ENCODE data around the gene CAV1. TPM values are rescaled to one million over a fixed set of nuclear protein-coding genes. Genes with fewer than 3 reads are reported as not detected.

CAV1 gene
- polyA plus RNA-seq, 1 donor (not counting 4 experiments of a cell fraction or from before 2014, with no cell fraction given), result 2,905 TPM

DNA sequence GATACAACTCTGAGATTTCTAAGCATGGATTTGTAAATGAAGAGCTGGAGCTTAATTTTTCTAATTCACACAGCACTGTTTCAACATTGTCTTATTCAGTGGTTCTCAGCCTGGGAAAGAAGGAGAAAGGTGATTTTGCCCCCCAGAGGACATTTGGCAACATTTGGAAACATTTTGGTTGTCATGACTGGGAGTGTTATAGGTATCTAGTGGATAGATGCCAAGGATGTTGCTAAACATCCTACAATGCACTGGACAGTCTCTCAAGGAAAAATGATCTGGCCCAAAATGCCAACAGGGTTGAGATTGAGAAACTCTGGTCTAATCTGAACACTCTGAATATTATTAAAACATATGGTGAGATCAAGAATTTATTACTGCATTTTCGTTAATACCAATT is 29.1 kb upstream of the CAV1 start:
- dilution Hi-C loops (cut with MboI; ENCODE audit: extremely low pct_ligation_motif_present, low sequenced_read_pairs), result no loop called here
- Histone ChIP-seq H3K36me3 (ENCODE audit: control insufficient read depth in 2 of 2, extremely low read depth in 1 of 2, insufficient read depth in 2 of 2, low read length in 2 of 2) (peaks cover 0 to 8% of the 10 kb centered on the region in 2 experiments), H3K27me3 (ENCODE audit: control insufficient read depth, extremely low read depth, insufficient read depth, low read length) (no peaks in the 10 kb centered on the region), H3K4me2 (ENCODE audit: control insufficient read depth, extremely low read depth, insufficient read depth, low read depth, low read length) (no peak overlapping the region), H3K4me3 (ENCODE audit: control insufficient read depth in 2 of 3, extremely low read depth in 1 of 3, insufficient read depth in 2 of 3, low read depth in 1 of 3, low read length in 3 of 3) (no peak overlapping the region), H4K20me1 (ENCODE audit: control insufficient read depth, extremely low read depth, insufficient read depth, low read length) (no peaks in the 10 kb centered on the region), H3K9ac (ENCODE audit: control insufficient read depth, extremely low read depth, insufficient read depth, low read length) (no peak overlapping the region), H3K9me1 (ENCODE audit: control insufficient read depth, extremely low read depth, insufficient read depth, low read length) (no peaks in the 10 kb centered on the region), H3K79me2 (ENCODE audit: control insufficient read depth, insufficient read depth, low read length) (peaks cover 13% of the 10 kb centered on the region), H3K4me1 (ENCODE audit: control insufficient read depth, extremely low read depth, insufficient read depth, low read length) (peaks cover 8% of the 10 kb centered on the region), H3K9me3 (ENCODE audit: control insufficient read depth, low read depth, low read length) (no peaks in the 10 kb centered on the region), H3K27ac (ENCODE audit: control insufficient read depth, insufficient read depth, low read length) (no peak overlapping the region), H2AFZ (ENCODE audit: control insufficient read depth, low read length) (no peak overlapping the region)
- DNase-seq (ENCODE audit: low read depth, low spot score), result no peak
- TF ChIP-seq EZH2 (IDR thresholded peaks at IDR 0.05; ENCODE audit: low read length), result no peak
- TF ChIP-seq, protein P1, sequence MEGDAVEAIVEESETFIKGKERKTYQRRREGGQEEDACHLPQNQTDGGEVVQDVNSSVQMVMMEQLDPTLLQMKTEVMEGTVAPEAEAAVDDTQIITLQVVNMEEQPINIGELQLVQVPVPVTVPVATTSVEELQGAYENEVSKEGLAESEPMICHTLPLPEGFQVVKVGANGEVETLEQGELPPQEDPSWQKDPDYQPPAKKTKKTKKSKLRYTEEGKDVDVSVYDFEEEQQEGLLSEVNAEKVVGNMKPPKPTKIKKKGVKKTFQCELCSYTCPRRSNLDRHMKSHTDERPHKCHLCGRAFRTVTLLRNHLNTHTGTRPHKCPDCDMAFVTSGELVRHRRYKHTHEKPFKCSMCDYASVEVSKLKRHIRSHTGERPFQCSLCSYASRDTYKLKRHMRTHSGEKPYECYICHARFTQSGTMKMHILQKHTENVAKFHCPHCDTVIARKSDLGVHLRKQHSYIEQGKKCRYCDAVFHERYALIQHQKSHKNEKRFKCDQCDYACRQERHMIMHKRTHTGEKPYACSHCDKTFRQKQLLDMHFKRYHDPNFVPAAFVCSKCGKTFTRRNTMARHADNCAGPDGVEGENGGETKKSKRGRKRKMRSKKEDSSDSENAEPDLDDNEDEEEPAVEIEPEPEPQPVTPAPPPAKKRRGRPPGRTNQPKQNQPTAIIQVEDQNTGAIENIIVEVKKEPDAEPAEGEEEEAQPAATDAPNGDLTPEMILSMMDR (optimal IDR thresholded peaks at IDR 0.05 in 1 of 3, IDR thresholded peaks at IDR 0.05 in 1 of 3, conservative IDR thresholded peaks at IDR 0.05 in 1 of 3; ENCODE audit: extremely low read depth in 1 of 3, insufficient read depth in 2 of 3, low read length in 3 of 3), result peak in 1 of 3 experiments; percentile 10
- FAIRE-seq, result no peak

DNA sequence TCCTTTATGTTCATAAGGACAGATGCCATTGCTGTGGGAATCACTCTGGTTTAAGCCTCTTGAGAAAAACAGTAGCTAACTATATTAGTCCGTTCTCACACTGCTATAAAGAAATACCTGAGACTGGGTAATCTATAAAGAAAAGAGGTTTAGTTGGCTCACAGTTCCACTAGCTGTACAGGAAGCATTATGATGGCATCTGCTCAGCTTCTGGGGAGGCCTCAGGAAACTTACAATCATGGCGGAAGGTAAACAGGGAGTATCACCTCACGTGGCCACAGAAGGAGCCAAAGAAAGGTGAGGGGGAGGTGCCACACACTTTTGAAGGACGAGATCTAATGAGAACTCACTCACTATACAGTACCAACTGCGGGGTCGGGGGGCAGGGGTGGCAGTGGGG is 28.2 kb upstream of the CAV1 start:
- dilution Hi-C loops (cut with MboI; ENCODE audit: extremely low pct_ligation_motif_present, low sequenced_read_pairs), result no loop called here
- DNase-seq (ENCODE audit: low read depth, low spot score) (no peak), FAIRE-seq (no peak)
- no peak for TF ChIP-seq EZH2 (IDR thresholded peaks at IDR 0.05; ENCODE audit: low read length)
- TF ChIP-seq, protein P1 (optimal IDR thresholded peaks at IDR 0.05 in 1 of 3, IDR thresholded peaks at IDR 0.05 in 1 of 3, conservative IDR thresholded peaks at IDR 0.05 in 1 of 3; ENCODE audit: extremely low read depth in 1 of 3, insufficient read depth in 2 of 3, low read length in 3 of 3), result no peak
- H2AFZ ChIP-seq (ENCODE audit: control insufficient read depth, low read length), result no peak overlapping the region
- no peaks in the 10 kb centered on the region for H4K20me1 ChIP-seq (ENCODE audit: control insufficient read depth, extremely low read depth, insufficient read depth, low read length)
- H3K9me3 ChIP-seq (ENCODE audit: control insufficient read depth, low read depth, low read length), result no peaks in the 10 kb centered on the region
- H3K9ac ChIP-seq (ENCODE audit: control insufficient read depth, extremely low read depth, insufficient read depth, low read length), result no peak overlapping the region
- H3K36me3 ChIP-seq (ENCODE audit: control insufficient read depth in 2 of 2, extremely low read depth in 1 of 2, insufficient read depth in 2 of 2, low read length in 2 of 2), result peaks cover 0 to 15% of the 10 kb centered on the region in 2 experiments
- H3K79me2 ChIP-seq (ENCODE audit: control insufficient read depth, insufficient read depth, low read length), result peaks cover 22% of the 10 kb centered on the region
- H3K27me3 ChIP-seq (ENCODE audit: control insufficient read depth, extremely low read depth, insufficient read depth, low read length), result no peaks in the 10 kb centered on the region
- no peak overlapping the region for H3K27ac ChIP-seq (ENCODE audit: control insufficient read depth, insufficient read depth, low read length)
- H3K9me1 ChIP-seq (ENCODE audit: control insufficient read depth, extremely low read depth, insufficient read depth, low read length), result no peaks in the 10 kb centered on the region
- H3K4me1 ChIP-seq (ENCODE audit: control insufficient read depth, extremely low read depth, insufficient read depth, low read length), result peaks cover 12% of the 10 kb centered on the region
- no peak overlapping the region for H3K4me2 ChIP-seq (ENCODE audit: control insufficient read depth, extremely low read depth, insufficient read depth, low read depth, low read length)
- no peak overlapping the region for H3K4me3 ChIP-seq (ENCODE audit: control insufficient read depth in 2 of 3, extremely low read depth in 1 of 3, insufficient read depth in 2 of 3, low read depth in 1 of 3, low read length in 3 of 3)
